Cardiac muscle cell (in vitro differentiated cells and primary cell): ENCODE measurements around the gene MTIF2. TPM values are rescaled to one million over a fixed set of nuclear protein-coding genes. Genes with fewer than 3 reads are reported as not detected.
"Not testable (repeated sequence)": the region's sequence is repeated elsewhere in the genome, so short reads cannot be mapped to it uniquely, and the experiment has no call there.

Experiments
- DNase-seq, 2 donors: peaks; one replicate each; pipeline versions ENCODE4 v3.0.0 to v3.0.0-alpha.2; 2010 to 2017; ENCODE audit warnings: low read depth in 1 of 2, low spot score in 1 of 2
- H3K27ac ChIP-seq: fragments of 200-600 bp; sonication (generic); 2 replicates; pipeline ENCODE4 v1.5.1; 2016
- H3K27me3 ChIP-seq: fragments of 200-600 bp; sonication (generic); 2 replicates; pipeline ENCODE4 v1.6.0; 2016; ENCODE audit warnings: control low read depth
- H3K36me3 ChIP-seq: fragments of 200-600 bp; sonication (generic); 2 replicates; pipeline ENCODE4 v1.5.1; 2016; ENCODE audit warnings: control low read depth
- H3K4me1 ChIP-seq: fragments of 200-600 bp; sonication (generic); 2 replicates; pipeline ENCODE4 v1.8.1; 2017; ENCODE audit warnings: low read depth, mild to moderate bottlenecking, mixed run types
- H3K4me3 ChIP-seq: fragments of 200-600 bp; sonication (generic); 2 replicates; pipeline ENCODE4 v1.5.1; 2016; ENCODE audit warnings: mild to moderate bottlenecking
- H3K9me3 ChIP-seq: fragments of 200-600 bp; sonication (generic); 2 replicates; pipeline ENCODE4 v1.5.1; 2017; ENCODE audit warnings: low read depth, mild to moderate bottlenecking, control low read depth
- CTCF ChIP-seq: IDR thresholded peaks from 2 replicates; pipeline ENCODE4 v1.5.1; 2012; ENCODE audit warnings: low read depth, mild to moderate bottlenecking, low read length
- polyA plus RNA-seq: library from polyadenylated mRNA; unstranded; fragments of >200 nt; fragmentation: Nextera tagmentation; extraction: Ambion mirVana; gene quantifications from 2 replicates; pipeline ENCODE4 v1.2.1, GENCODE V29; 2016
- total RNA-seq: library from RNA; depleted of rRNA; stranded (reverse); fragments of >200 nt; gene quantifications from 2 replicates; pipeline ENCODE4 v1.2.3, GENCODE V29; 2016

Gene MTIF2
- total and polyA plus RNA-seq, 2 experiments from 2014 or later, result 15.4 to 25.6 TPM

- no peak overlapping the region for H3K27ac ChIP-seq
- no peaks in the 10 kb centered on the region for H3K4me1 ChIP-seq
- H3K36me3 ChIP-seq, result no peaks in the 10 kb centered on the region
- H3K27me3 ChIP-seq, result no peaks in the 10 kb centered on the region
- no peaks in the 10 kb centered on the region for H3K9me3 ChIP-seq
- H3K4me3 ChIP-seq, result no peak overlapping the region
- no peak for TF ChIP-seq CTCF
- DNase-seq, result no peak
Measured at GRCh38 chr2:55277310-55277709, 8.3 kb upstream of the MTIF2 start.

GRCh38 chr2:55274346-55274745, 5.3 kb upstream of the MTIF2 start:
- H3K36me3 ChIP-seq, H3K27ac ChIP-seq, H3K4me1 ChIP-seq, H3K9me3 ChIP-seq, DNase-seq, H3K27me3 ChIP-seq, H3K4me3 ChIP-seq: not testable (repeated sequence)

GRCh38 chr2:55269645-55269990, 587 bp upstream of the MTIF2 start:
- H3K36me3 ChIP-seq, result peaks cover 12% of the 10 kb centered on the region
- peak overlapping the region; percentile 86 for H3K4me3 ChIP-seq
- H3K4me1 ChIP-seq, result peaks cover 5% of the 10 kb centered on the region
- H3K27me3 ChIP-seq, result no peaks in the 10 kb centered on the region
- no peak for TF ChIP-seq CTCF
- peak overlapping the region; percentile 91 for H3K27ac ChIP-seq
- no peaks in the 10 kb centered on the region for H3K9me3 ChIP-seq
- peak in 1 of 2 donors; percentile 18 for DNase-seq

GRCh38 chr2:55268288-55268906, 634 bp downstream of the MTIF2 start:
- peak in 1 of 2 donors; percentile 1 for DNase-seq
- peaks cover 16% of the 10 kb centered on the region for H3K36me3 ChIP-seq
- peak overlapping the region; percentile 86 for H3K4me3 ChIP-seq
- H3K4me1 ChIP-seq, result peaks cover 5% of the 10 kb centered on the region
- peak overlapping the region; percentile 91 for H3K27ac ChIP-seq
- no peak for TF ChIP-seq CTCF
- no peaks in the 10 kb centered on the region for H3K27me3 ChIP-seq
- H3K9me3 ChIP-seq, result no peaks in the 10 kb centered on the region

- H3K27me3 ChIP-seq, H3K27ac ChIP-seq, H3K4me3 ChIP-seq, H3K9me3 ChIP-seq, H3K4me1 ChIP-seq, DNase-seq: not testable (repeated sequence)
- peaks cover 40% of the 10 kb centered on the region for H3K36me3 ChIP-seq
Measured at GRCh38 chr2:55259586-55259985, 9.4 kb downstream of the MTIF2 start.

GRCh38 chr2:55252832-55253231, 16.2 kb downstream of the MTIF2 start:
- no peak for TF ChIP-seq CTCF
- Histone ChIP-seq H3K9me3 (no peaks in the 10 kb centered on the region), H3K36me3 (peaks cover 41% of the 10 kb centered on the region), H3K27ac (no peak overlapping the region), H3K27me3 (no peaks in the 10 kb centered on the region), H3K4me3 (no peak overlapping the region), H3K4me1 (no peaks in the 10 kb centered on the region)
- no peak for DNase-seq

- Histone ChIP-seq H3K9me3 (no peaks in the 10 kb centered on the region), H3K36me3 (peaks cover 30% of the 10 kb centered on the region), H3K27me3 (no peaks in the 10 kb centered on the region), H3K4me3 (no peak overlapping the region), H3K27ac (peak overlapping the region; percentile 67), H3K4me1 (no peaks in the 10 kb centered on the region)
- no peak for DNase-seq
- TF ChIP-seq CTCF, result no peak
Measured at GRCh38 chr2:55247025-55247424, 22.0 kb downstream of the MTIF2 start.
